ENCODE data around the gene PDE8A. TPM values are rescaled to one million over a fixed set of nuclear protein-coding genes. Genes with fewer than 3 reads are reported as not detected.

Gene PDE8A
- total and polyA plus RNA-seq, 2 of the 13 experiments (the other 11 are each of a cell fraction or from before 2014, with no cell fraction given): 26.3 to 48.5 TPM

DNA sequence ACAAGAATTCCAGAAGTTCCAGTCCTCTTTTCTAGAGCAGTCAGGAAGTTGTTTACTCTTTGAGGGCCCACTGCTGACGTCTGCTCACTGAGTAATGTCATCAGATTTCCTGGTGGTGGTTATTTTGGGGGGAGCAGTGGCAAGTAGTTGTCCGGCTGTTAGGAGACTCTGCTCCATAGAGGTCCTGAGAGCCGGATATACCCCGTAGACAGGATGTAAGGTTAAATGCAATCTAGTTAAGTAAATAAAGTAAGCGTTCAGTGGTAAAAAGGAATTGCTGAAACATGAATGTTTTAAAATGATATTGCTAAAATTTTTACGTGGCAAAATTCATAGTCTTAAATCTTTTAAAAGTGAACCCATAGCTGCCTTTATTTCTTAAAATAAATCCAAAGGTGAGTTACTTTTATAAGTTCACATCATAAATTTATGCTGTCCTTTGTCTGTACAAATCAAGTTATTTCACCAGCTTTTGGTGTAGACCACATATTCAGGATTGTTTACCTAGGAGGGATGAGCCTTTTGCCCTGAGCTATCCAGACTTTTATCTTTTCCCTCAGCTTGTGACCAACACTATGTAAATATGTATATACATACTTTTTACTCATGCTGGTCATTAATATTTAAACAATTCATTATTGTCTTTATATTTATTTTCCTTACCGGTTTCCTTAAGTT, 65.8 kb downstream of the PDE8A start:
- in situ Hi-C loops (cut with HindIII; ENCODE audit: extremely low pct_ligation_motif_present, low pct_unique_long_range_greater_than_20kb) (no loop called here), intact Hi-C loops (cut with micrococcal nuclease; ENCODE audit: unreplicated experiment) (loop anchor here (1.0 to 5.0 kb wide), 2 partner anchors 65 to 225 kb away; no protein-coding TSS in a partner anchor)
- 0% methylated on average over 7 of the region's 7 CpGs for WGBS (ENCODE audit: low lambda C conversion rate)
- CTCF ChIA-PET (ENCODE audit: low intra/inter-chr PET ratio, low total read pairs): no interaction called here
- BruUV-seq (replicated peaks): no TSS peak
- Histone ChIP-seq H3K9ac (ENCODE audit: insufficient read depth, low read depth, low read length) (peak overlapping the region; percentile 43), H3K9me3 (ENCODE audit: low read length) (no peaks in the 10 kb centered on the region), H3K36me3 (replicated peaks in 1 of 2; ENCODE audit: control insufficient read depth in 1 of 2, insufficient read depth in 2 of 2, low read length in 2 of 2) (no peaks in the 10 kb centered on the region), H3K79me2 (ENCODE audit: insufficient read depth, low read length) (peaks cover 79% of the 10 kb centered on the region), H3K4me2 (ENCODE audit: low read depth, low read length) (peak overlapping the region; percentile 68), H3K4me3 (replicated peaks in 1 of 3; ENCODE audit: insufficient read depth in 1 of 3, low read depth in 2 of 3, low read length in 3 of 3) (peak overlapping the region in 2 of 3 experiments; percentile 27 to 38; a peak in 2 of 6 replicates), H3K27me3 (ENCODE audit: control insufficient read depth in 1 of 2, insufficient read depth in 2 of 2, low read length in 2 of 2) (no peaks in the 10 kb centered on the region), H3K4me1 (ENCODE audit: insufficient read depth, low read length) (peaks cover 66% of the 10 kb centered on the region), H4K20me1 (ENCODE audit: insufficient read depth, low read length) (no peaks in the 10 kb centered on the region), H2AFZ (ENCODE audit: low read length) (no peak overlapping the region), H3K27ac (ENCODE audit: extremely low read length, insufficient read depth, low read length) (peak overlapping the region; percentile 81)
- peak; percentile 28 for FAIRE-seq
- peak; percentile 94 for ATAC-seq
- peak; percentile 95 for DNase-seq (ENCODE audit: low spot score)
- POLR2A ChIA-PET: interaction anchor here (1.2 kb wide), 1 partner anchor 67 kb away, joined by 9 read pairs; the partner anchor contains the start of gene PDE8A
- TF ChIP-seq ZNF670 (CRISPR knock-in tag; IDR thresholded peaks at IDR 0.05; ENCODE audit: borderline replicate concordance): 0 out of 2 replicates have a peak, but pooled peaks have one; percentile 43
- TF ChIP-seq ELF4 (CRISPR knock-in tag; IDR thresholded peaks at IDR 0.05; ENCODE audit: borderline replicate concordance): peak; percentile 56; the same call in 1 of the 2 replicates
- no peak for TF ChIP-seq ZFP90 (CRISPR knock-in tag; IDR thresholded peaks at IDR 0.05; ENCODE audit: borderline replicate concordance)
- peak; percentile 41; the same call in 1 of the 2 replicates for TF ChIP-seq ZMYM4 (CRISPR knock-in tag; IDR thresholded peaks at IDR 0.05)
- TF ChIP-seq FOXP1 (IDR thresholded peaks at IDR 0.05): no peak
- TF ChIP-seq FOXP1 (CRISPR knock-in tag; IDR thresholded peaks at IDR 0.05): peak; percentile 71
- TF ChIP-seq PAXIP1 (CRISPR knock-in tag; conservative IDR thresholded peaks at IDR 0.05): peak; percentile 84
- no peak for TF ChIP-seq BRCA1 (CRISPR knock-in tag; IDR thresholded peaks at IDR 0.05)
- TF ChIP-seq ZNF562 (CRISPR knock-in tag; IDR thresholded peaks at IDR 0.05; ENCODE audit: borderline replicate concordance): no peak
- TF ChIP-seq, protein P1, sequence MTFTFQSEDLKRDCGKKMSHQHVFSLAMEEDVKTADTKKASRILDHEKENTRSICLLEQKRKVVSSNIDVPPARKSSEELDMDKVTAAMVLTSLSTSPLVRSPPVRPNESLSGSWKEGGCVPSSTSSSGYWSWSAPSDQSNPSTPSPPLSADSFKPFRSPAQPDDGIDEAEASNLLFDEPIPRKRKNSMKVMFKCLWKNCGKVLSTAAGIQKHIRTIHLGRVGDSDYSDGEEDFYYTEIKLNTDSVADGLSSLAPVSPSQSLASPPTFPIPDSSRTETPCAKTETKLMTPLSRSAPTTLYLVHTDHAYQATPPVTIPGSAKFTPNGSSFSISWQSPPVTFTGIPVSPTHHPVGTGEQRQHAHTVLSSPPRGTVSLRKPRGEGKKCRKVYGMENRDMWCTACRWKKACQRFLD (CRISPR knock-in tag; IDR thresholded peaks at IDR 0.05; ENCODE audit: borderline replicate concordance): no peak
- TF ChIP-seq TCF7L2 (IDR thresholded peaks at IDR 0.05; ENCODE audit: low read depth, low read length): peak; percentile 49; the same call in 1 of the 2 replicates
- TF ChIP-seq MLX (CRISPR knock-in tag; IDR thresholded peaks at IDR 0.05): no peak
- no peak for TF ChIP-seq SMARCC2 (IDR thresholded peaks at IDR 0.05)
- peak; percentile 16; the same call in 1 of the 2 replicates for TF ChIP-seq THRA (CRISPR knock-in tag; IDR thresholded peaks at IDR 0.05; ENCODE audit: borderline replicate concordance)
- peak; percentile 55; the same call in 1 of the 2 replicates for TF ChIP-seq SIX1 (CRISPR knock-in tag; IDR thresholded peaks at IDR 0.05; ENCODE audit: borderline replicate concordance)
- TF ChIP-seq JUND (CRISPR knock-in tag; IDR thresholded peaks at IDR 0.05): no peak
- no peak for TF ChIP-seq KLF11 (CRISPR knock-in tag; IDR thresholded peaks at IDR 0.05)
- TF ChIP-seq ZFP36 (IDR thresholded peaks at IDR 0.05; ENCODE audit: borderline replicate concordance, low read depth, low read length, partially characterized antibody): peak; percentile 60
